ENCODE data around the gene LCE1C. TPM values are rescaled to one million over a fixed set of nuclear protein-coding genes. Genes with fewer than 3 reads are reported as not detected.

The LCE1C gene
- total RNA-seq, 1 donor from 2014 or later, result not detected

DNA sequence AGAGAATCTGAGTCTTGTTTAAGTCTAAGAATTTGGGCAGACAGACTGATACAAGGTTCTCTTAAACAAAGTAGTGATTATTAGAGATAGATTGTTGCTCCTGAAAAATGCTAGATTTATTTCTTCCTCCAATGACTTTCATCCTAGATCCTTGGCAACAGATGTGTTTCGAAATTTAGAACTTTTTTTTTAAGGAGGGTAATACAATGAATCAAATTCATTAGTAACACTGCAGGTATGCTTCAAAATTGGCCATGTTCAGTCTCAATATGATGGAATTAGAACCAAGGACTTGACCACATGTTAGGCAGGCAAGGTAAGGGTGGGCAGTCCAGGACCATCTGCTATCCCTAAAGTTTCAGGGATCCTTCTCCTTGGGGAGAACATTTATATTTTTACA lies 36.0 kb downstream of the LCE1C start:
- no peak overlapping the region for H3K4me2 ChIP-seq (ENCODE audit: low read length)
- Mint-ChIP-seq H3K4me3 (ENCODE audit: unreplicated experiment) (no peak overlapping the region), H3K4me1 (ENCODE audit: low read depth, unreplicated experiment) (no peaks in the 10 kb centered on the region), H3K27me3 (ENCODE audit: low read depth, unreplicated experiment) (peaks cover 4% of the 10 kb centered on the region), H3K27ac (ENCODE audit: unreplicated experiment) (no peak overlapping the region), H3K9me3 (ENCODE audit: unreplicated experiment) (peaks cover 4% of the 10 kb centered on the region), H3K36me3 (ENCODE audit: low read depth, unreplicated experiment) (no peaks in the 10 kb centered on the region)
- H3K27me3 ChIP-seq (ENCODE audit: insufficient read depth, low read length), result no peaks in the 10 kb centered on the region
- no peak overlapping the region for H3K4me3 ChIP-seq (ENCODE audit: insufficient read depth, low read depth, low read length)
- H4K20me1 ChIP-seq (ENCODE audit: insufficient read depth, low read length), result no peaks in the 10 kb centered on the region
- FAIRE-seq (no peak), DNase-seq (ENCODE audit: low read depth) (no peak)
- no peaks in the 10 kb centered on the region for H3K9me3 ChIP-seq (ENCODE audit: insufficient read depth, low read depth, low read length)
- H3K79me2 ChIP-seq (ENCODE audit: insufficient read depth, low read length), result no peaks in the 10 kb centered on the region
- no peaks in the 10 kb centered on the region for H3K36me3 ChIP-seq (ENCODE audit: insufficient read depth, low read length)
- H3K27ac ChIP-seq (ENCODE audit: low read depth, low read length), result no peak overlapping the region
- H2AFZ ChIP-seq (ENCODE audit: low read depth, low read length), result no peak overlapping the region
- TF ChIP-seq, protein P1, sequence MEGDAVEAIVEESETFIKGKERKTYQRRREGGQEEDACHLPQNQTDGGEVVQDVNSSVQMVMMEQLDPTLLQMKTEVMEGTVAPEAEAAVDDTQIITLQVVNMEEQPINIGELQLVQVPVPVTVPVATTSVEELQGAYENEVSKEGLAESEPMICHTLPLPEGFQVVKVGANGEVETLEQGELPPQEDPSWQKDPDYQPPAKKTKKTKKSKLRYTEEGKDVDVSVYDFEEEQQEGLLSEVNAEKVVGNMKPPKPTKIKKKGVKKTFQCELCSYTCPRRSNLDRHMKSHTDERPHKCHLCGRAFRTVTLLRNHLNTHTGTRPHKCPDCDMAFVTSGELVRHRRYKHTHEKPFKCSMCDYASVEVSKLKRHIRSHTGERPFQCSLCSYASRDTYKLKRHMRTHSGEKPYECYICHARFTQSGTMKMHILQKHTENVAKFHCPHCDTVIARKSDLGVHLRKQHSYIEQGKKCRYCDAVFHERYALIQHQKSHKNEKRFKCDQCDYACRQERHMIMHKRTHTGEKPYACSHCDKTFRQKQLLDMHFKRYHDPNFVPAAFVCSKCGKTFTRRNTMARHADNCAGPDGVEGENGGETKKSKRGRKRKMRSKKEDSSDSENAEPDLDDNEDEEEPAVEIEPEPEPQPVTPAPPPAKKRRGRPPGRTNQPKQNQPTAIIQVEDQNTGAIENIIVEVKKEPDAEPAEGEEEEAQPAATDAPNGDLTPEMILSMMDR (IDR thresholded peaks at IDR 0.05; ENCODE audit: insufficient read depth, low read depth, low read length), result no peak
- no peak for TF ChIP-seq EZH2 (IDR thresholded peaks at IDR 0.05; ENCODE audit: insufficient read depth, low read length)
- H3K4me1 ChIP-seq (ENCODE audit: insufficient read depth, low read length), result no peaks in the 10 kb centered on the region
- H3K9ac ChIP-seq (ENCODE audit: low read length), result no peak overlapping the region

DNA sequence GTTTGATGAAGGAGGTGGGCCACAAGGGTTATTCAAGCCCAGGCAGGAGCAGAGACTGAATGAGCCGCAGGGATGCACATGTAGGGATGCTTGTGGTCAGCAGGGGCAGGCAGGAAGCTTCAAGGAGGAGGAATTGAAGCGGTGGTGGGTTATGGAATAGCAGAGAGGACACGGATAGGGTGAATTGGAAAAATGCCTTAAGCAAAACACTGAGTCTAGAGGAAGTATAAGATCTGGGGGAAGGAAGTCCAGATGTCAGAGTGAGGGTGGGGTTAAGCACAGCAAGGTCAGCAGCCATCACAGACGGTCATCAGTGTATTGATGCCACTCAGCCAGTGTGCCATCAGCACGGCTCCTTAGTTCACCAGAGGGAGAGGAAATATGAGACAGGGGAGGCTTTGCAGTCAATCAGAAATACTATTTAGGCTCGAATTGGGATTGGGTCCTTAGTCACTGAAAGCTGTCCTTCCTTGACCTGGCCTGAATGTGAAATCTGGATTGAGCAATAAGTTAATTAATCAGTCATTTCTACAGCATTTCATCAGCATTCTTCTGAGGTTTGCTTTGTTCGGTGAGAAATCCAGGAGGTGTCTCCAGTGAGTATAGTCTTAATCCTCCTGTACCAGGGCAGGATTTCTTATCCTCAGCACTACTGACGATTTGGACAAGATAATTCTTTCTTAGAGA lies 37.5 kb downstream of the LCE1C start:
- no peak overlapping the region for H2AFZ ChIP-seq (ENCODE audit: low read depth, low read length)
- no peak overlapping the region for H3K27ac Mint-ChIP-seq (ENCODE audit: unreplicated experiment)
- H3K9ac ChIP-seq (ENCODE audit: low read length), result no peak overlapping the region
- FAIRE-seq (no peak), DNase-seq (ENCODE audit: low read depth) (no peak)
- no peaks in the 10 kb centered on the region for H3K4me1 ChIP-seq (ENCODE audit: insufficient read depth, low read length)
- no peaks in the 10 kb centered on the region for H3K9me3 ChIP-seq (ENCODE audit: insufficient read depth, low read depth, low read length)
- H3K9me3 Mint-ChIP-seq (ENCODE audit: unreplicated experiment), result peaks cover 6% of the 10 kb centered on the region
- H3K27me3 Mint-ChIP-seq (ENCODE audit: low read depth, unreplicated experiment), result peaks cover 7% of the 10 kb centered on the region
- TF ChIP-seq, protein P1 (IDR thresholded peaks at IDR 0.05; ENCODE audit: insufficient read depth, low read depth, low read length), result no peak
- TF ChIP-seq EZH2 (IDR thresholded peaks at IDR 0.05; ENCODE audit: insufficient read depth, low read length), result no peak
- H3K4me3 Mint-ChIP-seq (ENCODE audit: unreplicated experiment), result no peak overlapping the region
- H3K27me3 ChIP-seq (ENCODE audit: insufficient read depth, low read length), result no peaks in the 10 kb centered on the region
- H4K20me1 ChIP-seq (ENCODE audit: insufficient read depth, low read length), result no peaks in the 10 kb centered on the region
- H3K4me3 ChIP-seq (ENCODE audit: insufficient read depth, low read depth, low read length), result no peak overlapping the region
- no peaks in the 10 kb centered on the region for H3K36me3 ChIP-seq (ENCODE audit: insufficient read depth, low read length)
- no peaks in the 10 kb centered on the region for H3K36me3 Mint-ChIP-seq (ENCODE audit: low read depth, unreplicated experiment)
- H3K27ac ChIP-seq (ENCODE audit: low read depth, low read length), result no peak overlapping the region
- no peaks in the 10 kb centered on the region for H3K4me1 Mint-ChIP-seq (ENCODE audit: low read depth, unreplicated experiment)
- no peak overlapping the region for H3K4me2 ChIP-seq (ENCODE audit: low read length)
- no peaks in the 10 kb centered on the region for H3K79me2 ChIP-seq (ENCODE audit: insufficient read depth, low read length)

DNA sequence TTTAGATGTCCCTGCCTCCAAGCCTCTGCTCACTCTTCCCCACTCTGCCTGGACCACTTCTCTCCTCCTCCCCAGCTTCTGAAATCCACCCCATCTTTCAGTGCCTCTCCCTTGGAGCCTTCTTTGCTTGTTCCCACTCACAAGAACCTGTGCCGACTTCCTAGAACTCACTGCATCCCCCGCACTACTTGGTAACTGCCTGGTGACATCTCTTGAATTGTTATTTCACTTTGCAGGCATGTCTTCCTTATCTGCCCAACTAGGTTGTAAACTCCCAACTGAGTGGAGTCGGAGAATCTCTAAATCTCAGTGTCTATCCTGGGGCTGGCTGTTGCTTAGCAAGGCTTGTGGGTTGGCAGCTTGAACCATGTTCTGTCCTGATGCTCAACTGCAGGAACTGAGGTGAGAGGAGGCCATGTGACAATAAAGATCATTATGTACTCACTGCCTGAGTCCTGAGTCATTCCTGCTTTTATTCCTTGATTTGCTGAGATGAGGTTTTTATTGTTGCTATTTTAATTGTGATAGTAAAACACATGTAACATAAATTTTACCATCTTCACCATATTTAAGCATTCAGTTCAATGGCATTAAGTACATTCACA lies 44.7 kb downstream of the LCE1C start:
- no peaks in the 10 kb centered on the region for H3K4me1 Mint-ChIP-seq (ENCODE audit: low read depth, unreplicated experiment)
- no peak overlapping the region for H2AFZ ChIP-seq (ENCODE audit: low read depth, low read length)
- TF ChIP-seq, protein P1 (IDR thresholded peaks at IDR 0.05; ENCODE audit: insufficient read depth, low read depth, low read length), result no peak
- TF ChIP-seq EZH2 (IDR thresholded peaks at IDR 0.05; ENCODE audit: insufficient read depth, low read length), result no peak
- peaks cover 22% of the 10 kb centered on the region for H3K27me3 Mint-ChIP-seq (ENCODE audit: low read depth, unreplicated experiment)
- no peaks in the 10 kb centered on the region for H3K79me2 ChIP-seq (ENCODE audit: insufficient read depth, low read length)
- no peak overlapping the region for H3K4me3 ChIP-seq (ENCODE audit: insufficient read depth, low read depth, low read length)
- H3K4me2 ChIP-seq (ENCODE audit: low read length), result no peak overlapping the region
- H3K27ac ChIP-seq (ENCODE audit: low read depth, low read length), result no peak overlapping the region
- no peak overlapping the region for H3K9ac ChIP-seq (ENCODE audit: low read length)
- no peaks in the 10 kb centered on the region for H3K36me3 ChIP-seq (ENCODE audit: insufficient read depth, low read length)
- peaks cover 8% of the 10 kb centered on the region for H3K9me3 Mint-ChIP-seq (ENCODE audit: unreplicated experiment)
- H3K27ac Mint-ChIP-seq (ENCODE audit: unreplicated experiment), result no peak overlapping the region
- no peaks in the 10 kb centered on the region for H3K27me3 ChIP-seq (ENCODE audit: insufficient read depth, low read length)
- FAIRE-seq, result no peak
- no peaks in the 10 kb centered on the region for H3K4me1 ChIP-seq (ENCODE audit: insufficient read depth, low read length)
- peaks cover 2% of the 10 kb centered on the region for H3K36me3 Mint-ChIP-seq (ENCODE audit: low read depth, unreplicated experiment)
- H4K20me1 ChIP-seq (ENCODE audit: insufficient read depth, low read length), result no peaks in the 10 kb centered on the region
- no peak for DNase-seq (ENCODE audit: low read depth)
- H3K9me3 ChIP-seq (ENCODE audit: insufficient read depth, low read depth, low read length), result peaks cover 3% of the 10 kb centered on the region
- H3K4me3 Mint-ChIP-seq (ENCODE audit: unreplicated experiment), result no peak overlapping the region

Measured in astrocyte (in vitro differentiated cells and primary cell).